OCI-M2 (cell line): ENCODE results near the gene MCM8.
"Not testable (repeated sequence)": the region's sequence is repeated elsewhere in the genome, so short reads cannot be mapped to it uniquely, and the experiment has no call there.

ENCODE experiments used
- DNase-seq: peaks from one replicate; lab custom pipeline; 2025; ENCODE audit not compliant: unreplicated experiment; lab: John Stamatoyannopoulos, UW

Gene MCM8

DNA sequence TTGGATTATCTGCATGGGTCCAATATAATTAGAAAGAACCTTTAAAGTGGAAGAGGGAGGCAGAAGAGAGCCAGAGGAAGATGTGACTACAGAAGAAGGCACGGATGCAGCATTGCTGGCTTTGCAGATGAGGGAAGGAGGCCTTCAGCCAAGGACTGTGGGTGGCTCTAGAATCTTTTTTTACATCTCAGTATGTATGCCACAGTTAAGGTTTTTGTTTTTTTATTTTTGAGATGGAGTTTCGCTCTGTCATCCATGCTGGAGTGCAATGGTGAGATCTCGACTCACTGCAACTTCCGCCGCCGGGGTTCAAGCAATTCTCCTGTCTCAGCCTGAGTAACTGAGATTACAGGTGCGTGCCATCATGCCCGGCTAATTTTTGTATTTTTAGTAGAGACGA, 49.3 kb downstream of the MCM8 start:
- no peak for DNase-seq

DNA sequence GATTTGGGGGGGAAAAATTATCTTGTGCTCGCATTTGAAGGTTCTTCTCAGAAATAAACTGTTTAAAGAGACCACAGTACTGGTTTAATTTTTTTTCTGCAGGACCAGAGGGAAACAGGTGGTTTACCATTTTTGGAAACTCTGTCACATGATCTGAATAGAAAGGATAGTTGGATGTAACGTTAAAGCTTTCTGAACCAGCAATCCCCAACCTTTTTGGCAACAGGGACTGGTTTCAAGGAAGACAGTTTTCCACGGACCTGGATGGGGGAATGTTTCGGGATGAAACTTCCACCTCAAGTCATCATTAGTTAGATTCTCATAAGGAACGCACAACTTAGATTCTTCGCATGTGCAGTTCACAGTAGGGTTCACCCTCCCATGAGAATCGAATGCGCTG, 50.4 kb downstream of the MCM8 start:
- no peak for DNase-seq

GRCh38 chr20:6006603-6006949, 56.1 kb downstream of the MCM8 start:
- no peak for DNase-seq

GRCh38 chr20:6007094-6007528, 56.7 kb downstream of the MCM8 start:
- no peak for DNase-seq

DNA sequence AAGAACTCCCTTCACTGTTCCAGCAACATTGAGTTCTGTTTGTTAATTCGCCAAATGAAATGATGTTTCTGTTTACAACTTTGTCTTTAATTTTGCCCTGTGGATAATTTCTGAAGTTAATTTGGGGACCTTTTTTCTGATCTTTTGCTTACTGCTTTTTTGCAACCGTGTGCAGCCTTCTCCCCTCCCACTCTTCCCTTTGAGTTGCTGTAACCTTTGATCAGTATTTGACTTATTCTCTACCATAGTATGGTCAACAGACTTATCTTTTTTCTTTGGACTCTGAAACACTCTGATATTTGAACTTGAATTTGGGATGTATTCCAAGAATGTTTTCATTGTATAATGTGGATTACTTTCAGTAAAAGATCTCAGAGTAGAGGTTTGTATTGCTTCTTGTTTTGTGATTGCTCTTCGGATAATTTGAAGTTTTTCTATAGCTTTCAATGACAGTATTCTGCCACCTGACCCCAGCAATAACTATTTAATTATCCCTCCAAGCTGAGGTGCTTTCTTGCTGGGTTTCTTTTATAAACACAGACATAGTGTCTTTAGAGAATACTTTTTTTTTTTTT, 57.2 kb downstream of the MCM8 start:
- no peak for DNase-seq

DNA sequence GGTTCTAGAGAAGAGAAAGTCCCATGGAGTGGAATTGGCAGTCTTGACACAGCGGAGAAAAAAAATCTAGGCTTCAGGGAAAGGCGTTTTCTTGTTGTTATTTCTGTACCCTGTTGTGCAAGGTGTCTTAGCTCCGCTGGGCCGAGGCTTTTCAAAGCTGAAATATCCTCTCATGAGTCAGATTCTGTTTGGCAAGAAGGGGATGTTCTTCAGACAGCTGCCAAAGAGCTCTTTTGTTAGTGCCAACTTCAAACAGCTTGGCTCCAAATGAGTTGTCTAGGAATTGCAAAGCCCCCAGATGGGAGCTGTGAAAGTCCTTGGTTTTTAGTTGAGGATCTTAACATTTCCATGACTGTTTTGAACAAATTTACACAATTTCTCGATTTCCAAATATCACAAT, 57.8 kb downstream of the MCM8 start:
- DNase-seq = no peak

GRCh38 chr20:6012179-6012578, 61.7 kb downstream of the MCM8 start:
- no peak for DNase-seq

GRCh38 chr20:6014017-6014416, 63.6 kb downstream of the MCM8 start:
- peak; percentile 35 for DNase-seq

- no peak for DNase-seq
Observed at GRCh38 chr20:6014957-6015356, 64.5 kb downstream of the MCM8 start.

- no peak for DNase-seq
Observed at GRCh38 chr20:6017467-6017866, 67.0 kb downstream of the MCM8 start.

- DNase-seq = no peak
Observed at GRCh38 chr20:6017880-6018279, 67.4 kb downstream of the MCM8 start.

GRCh38 chr20:6024768-6025167, 74.3 kb downstream of the MCM8 start:
- no peak for DNase-seq

DNA sequence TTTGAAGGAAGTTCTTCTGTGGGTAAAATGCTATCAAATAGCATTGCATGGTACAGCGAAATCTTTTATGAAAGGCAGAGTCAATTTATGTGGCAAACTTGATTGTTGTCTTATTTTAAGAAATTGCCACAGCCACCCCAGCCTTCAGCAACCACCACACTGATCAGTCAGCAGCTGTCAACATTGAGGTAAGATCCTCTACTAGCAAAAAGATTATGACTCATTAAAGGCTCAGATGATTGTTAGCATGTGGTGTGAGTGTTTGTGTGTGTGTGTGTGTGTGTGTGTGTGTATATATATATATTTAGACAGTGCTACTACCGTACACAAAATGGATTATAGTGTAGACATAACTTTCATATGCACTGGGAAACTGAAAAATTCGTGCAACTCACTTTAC, 75.6 kb downstream of the MCM8 start:
- no peak for DNase-seq

GRCh38 chr20:6028818-6029217, 78.4 kb downstream of the MCM8 start:
- DNase-seq = no peak

DNA sequence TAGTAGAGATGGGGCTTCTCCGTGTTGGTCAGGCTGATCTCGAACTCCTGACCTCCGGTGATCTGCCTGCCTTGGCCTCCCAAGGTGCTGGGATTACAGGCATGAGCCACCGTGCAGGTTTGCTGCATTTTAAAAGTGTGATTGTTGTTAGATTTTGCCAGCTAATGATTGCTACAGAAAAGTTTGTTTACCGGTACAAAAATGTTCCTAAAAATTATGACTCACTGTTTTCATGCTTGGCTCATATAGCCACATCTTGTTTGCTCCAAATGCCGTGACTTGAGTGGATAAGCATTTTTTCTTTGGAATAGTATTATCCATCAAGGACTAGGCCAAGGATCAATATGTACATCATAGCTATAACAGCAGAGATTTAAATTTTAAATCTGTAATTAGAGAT, 79.1 kb downstream of the MCM8 start:
- no peak for DNase-seq

GRCh38 chr20:6030453-6031080, 80.1 kb downstream of the MCM8 start:
- no peak for DNase-seq

GRCh38 chr20:6032907-6033306, 82.5 kb downstream of the MCM8 start:
- DNase-seq = not testable (repeated sequence)

DNA sequence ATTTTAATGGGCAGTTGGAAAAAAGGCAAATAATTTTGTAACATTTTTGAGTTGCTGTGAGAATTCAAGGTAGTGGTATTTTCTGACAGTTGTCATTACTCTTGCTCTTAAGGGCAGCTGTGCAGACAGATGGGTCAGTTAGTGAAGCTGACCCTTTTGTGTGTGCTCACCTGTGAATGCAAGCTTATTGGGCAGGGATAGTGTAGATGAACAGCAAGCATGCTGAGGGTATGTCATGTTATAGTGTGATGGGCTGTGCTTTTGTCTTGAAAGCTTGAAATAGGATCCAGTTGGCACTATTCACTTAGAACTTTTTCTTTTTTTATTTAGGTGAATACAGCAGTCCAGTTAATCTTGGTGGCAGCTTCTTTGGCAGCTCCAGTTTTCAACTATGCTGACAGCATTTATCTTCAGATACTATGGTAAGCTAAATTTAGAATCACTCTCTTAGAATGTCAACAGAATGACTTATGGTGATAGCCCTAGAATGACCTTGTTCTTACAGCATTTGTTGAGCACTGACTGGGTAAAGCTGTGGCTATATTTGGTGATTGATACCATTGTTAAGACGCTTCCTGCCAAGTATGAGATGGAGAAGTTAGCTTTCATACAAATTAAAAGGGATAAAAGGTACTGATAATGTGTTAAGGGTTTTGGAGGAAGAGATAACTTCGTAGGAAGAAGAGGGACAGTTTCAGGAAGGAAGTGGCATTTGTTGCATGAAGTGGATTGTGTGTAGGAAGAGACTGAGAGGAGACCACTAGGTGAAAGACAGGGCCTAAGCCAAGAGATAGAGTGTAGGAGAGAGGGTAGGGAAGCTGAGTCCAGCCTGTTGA, 83.9 kb downstream of the MCM8 start:
- DNase-seq = no peak

DNA sequence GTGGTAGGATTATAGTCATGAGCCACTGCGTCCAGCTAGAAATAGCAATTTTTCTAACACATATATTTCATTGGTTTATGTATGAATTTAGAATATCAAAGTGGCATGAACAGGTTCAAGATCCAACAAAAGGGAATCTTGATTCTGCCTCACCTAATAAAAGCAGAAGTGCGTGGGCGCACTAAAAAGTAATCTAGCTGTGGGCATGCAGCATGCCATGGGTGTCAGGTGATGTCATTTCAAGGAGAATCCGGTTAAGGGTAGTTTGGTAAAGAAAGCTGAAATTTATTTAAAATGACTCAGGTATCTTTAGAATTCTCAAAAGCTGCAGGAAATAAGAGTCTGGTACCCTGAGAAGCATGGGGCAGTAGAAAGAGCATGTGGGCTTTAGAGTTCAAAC, 85.8 kb downstream of the MCM8 start:
- no peak for DNase-seq

DNA sequence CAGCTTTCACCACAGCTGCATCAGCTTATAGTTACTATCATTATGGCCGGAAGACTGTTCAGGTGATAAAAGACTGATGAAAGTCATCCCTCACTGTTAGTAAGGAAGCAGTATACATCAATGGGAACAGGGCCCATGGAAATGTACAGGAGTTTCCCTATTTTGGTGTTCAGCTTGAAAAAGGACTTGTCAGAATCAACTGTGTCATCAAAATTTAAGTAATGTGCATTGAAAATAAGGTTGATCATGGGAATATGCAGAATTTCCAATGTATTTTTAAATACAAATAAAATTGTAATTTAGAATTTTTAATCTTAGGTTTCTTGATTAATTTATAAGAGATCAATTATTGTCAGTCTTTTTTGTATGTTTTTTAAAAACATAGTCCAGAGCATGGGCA, 86.6 kb downstream of the MCM8 start:
- DNase-seq = no peak

DNA sequence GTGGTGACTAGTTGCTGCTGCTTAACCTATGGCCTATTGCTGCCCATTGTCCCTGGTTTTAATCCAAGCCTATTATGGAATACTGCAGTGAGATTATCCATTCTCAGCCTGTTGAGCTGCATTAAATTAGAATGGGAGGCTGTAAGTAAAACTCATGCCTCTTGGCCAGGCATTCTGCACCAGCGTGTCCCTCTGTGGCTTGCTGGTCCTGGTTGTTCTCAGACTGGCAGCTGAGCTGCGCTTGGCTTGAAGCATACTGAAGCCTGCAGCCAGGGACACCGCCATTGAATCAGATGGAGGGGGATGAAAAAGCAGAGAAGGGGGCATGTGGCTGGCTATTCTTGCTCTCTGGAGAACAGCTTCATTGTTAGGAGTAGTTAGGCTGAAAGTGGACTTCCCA, 87.8 kb downstream of the MCM8 start:
- no peak for DNase-seq

GRCh38 chr20:6039766-6040165, 89.3 kb downstream of the MCM8 start:
- DNase-seq = no peak
